Measurements from ENCODE around the gene ETFDH.
"Not testable (repeated sequence)": the region's sequence is repeated elsewhere in the genome, so short reads cannot be mapped to it uniquely, and the experiment has no call there.

The ETFDH gene

GRCh38 chr4:158746537-158746936, 74.4 kb downstream of the ETFDH start:
- H3K4me3 ChIP-seq (ENCODE audit: low read depth, low read length); H3K18ac ChIP-seq (ENCODE audit: low read length); H4K8ac ChIP-seq (ENCODE audit: low read depth, low read length); H3K27ac ChIP-seq (ENCODE audit: low read depth, low read length); H3K4ac ChIP-seq (ENCODE audit: low read depth, low read length); H3K9ac ChIP-seq (ENCODE audit: low read length); H3K27me3 ChIP-seq (ENCODE audit: insufficient read depth, low read length); H2BK5ac ChIP-seq (ENCODE audit: low read depth, low read length, poor library complexity); H3K23ac ChIP-seq (ENCODE audit: low read length); H3K9me3 ChIP-seq (ENCODE audit: insufficient read depth, low read depth, low read length); H2BK120ac ChIP-seq (ENCODE audit: insufficient read depth, low read length, poor library complexity); H4K91ac ChIP-seq (ENCODE audit: low read depth, low read length); H4K12ac ChIP-seq (ENCODE audit: low read depth, low read length); H3K79me1 ChIP-seq (ENCODE audit: low read length); H3K79me2 ChIP-seq (ENCODE audit: control insufficient read depth, insufficient read depth, low read length, poor library complexity); H2BK12ac ChIP-seq (ENCODE audit: low read length); H3K4me1 ChIP-seq (ENCODE audit: control insufficient read depth in 1 of 2, insufficient read depth in 2 of 2, low read length in 2 of 2); H2AK5ac ChIP-seq (ENCODE audit: low read length); DNase-seq; H3K14ac ChIP-seq (ENCODE audit: low read length); H3K4me2 ChIP-seq (ENCODE audit: low read length); H2AFZ ChIP-seq (ENCODE audit: insufficient read depth, low read length, poor library complexity); H3K36me3 ChIP-seq (ENCODE audit: control insufficient read depth in 1 of 2, insufficient read depth in 2 of 2, low read length in 2 of 2): not testable (repeated sequence)
- no CpG with 5 or more reads among the region's 31 CpGs for WGBS (ENCODE audit: extremely low coverage, insufficient coverage, insufficient read length)

- H3K14ac ChIP-seq (ENCODE audit: low read length) = no peak overlapping the region
- no peaks in the 10 kb centered on the region for H3K79me2 ChIP-seq (ENCODE audit: control insufficient read depth, insufficient read depth, low read length, poor library complexity)
- no peak overlapping the region for H2AK5ac ChIP-seq (ENCODE audit: low read length)
- no peak overlapping the region for H3K4me2 ChIP-seq (ENCODE audit: low read length)
- H2BK120ac ChIP-seq (ENCODE audit: insufficient read depth, low read length, poor library complexity) = no peak overlapping the region
- no peak overlapping the region for H3K4ac ChIP-seq (ENCODE audit: low read depth, low read length)
- DNase-seq = no peak
- no peak overlapping the region for H3K4me3 ChIP-seq (ENCODE audit: low read depth, low read length)
- H3K27ac ChIP-seq (ENCODE audit: low read depth, low read length) = no peak overlapping the region
- no peaks in the 10 kb centered on the region for H3K36me3 ChIP-seq (ENCODE audit: control insufficient read depth in 1 of 2, insufficient read depth in 2 of 2, low read length in 2 of 2)
- H3K4me1 ChIP-seq (ENCODE audit: control insufficient read depth in 1 of 2, insufficient read depth in 2 of 2, low read length in 2 of 2) = no peaks in the 10 kb centered on the region
- H4K12ac ChIP-seq (ENCODE audit: low read depth, low read length) = no peak overlapping the region
- no peaks in the 10 kb centered on the region for H3K79me1 ChIP-seq (ENCODE audit: low read length)
- no peak overlapping the region for H3K18ac ChIP-seq (ENCODE audit: low read length)
- no peak overlapping the region for H3K9ac ChIP-seq (ENCODE audit: low read length)
- H2BK5ac ChIP-seq (ENCODE audit: low read depth, low read length, poor library complexity) = no peak overlapping the region
- no peaks in the 10 kb centered on the region for H3K9me3 ChIP-seq (ENCODE audit: insufficient read depth, low read depth, low read length)
- no peak overlapping the region for H2AFZ ChIP-seq (ENCODE audit: insufficient read depth, low read length, poor library complexity)
- WGBS (ENCODE audit: extremely low coverage, insufficient coverage, insufficient read length) = no CpG with 5 or more reads among the region's 3 CpGs
- no peak overlapping the region for H2BK12ac ChIP-seq (ENCODE audit: low read length)
- H4K8ac ChIP-seq (ENCODE audit: low read depth, low read length) = no peak overlapping the region
- H3K23ac ChIP-seq (ENCODE audit: low read length) = no peak overlapping the region
- H4K91ac ChIP-seq (ENCODE audit: low read depth, low read length) = no peak overlapping the region
- no peaks in the 10 kb centered on the region for H3K27me3 ChIP-seq (ENCODE audit: insufficient read depth, low read length)
Observed at GRCh38 chr4:158750379-158750778, 78.3 kb downstream of the ETFDH start.

GRCh38 chr4:158754385-158755180, 82.5 kb downstream of the ETFDH start:
- Histone ChIP-seq H3K9me3 (ENCODE audit: insufficient read depth, low read depth, low read length) (no peaks in the 10 kb centered on the region), H3K4ac (ENCODE audit: low read depth, low read length) (no peak overlapping the region), H2BK5ac (ENCODE audit: low read depth, low read length, poor library complexity) (no peak overlapping the region), H2BK120ac (ENCODE audit: insufficient read depth, low read length, poor library complexity) (no peak overlapping the region), H3K14ac (ENCODE audit: low read length) (no peak overlapping the region), H3K23ac (ENCODE audit: low read length) (no peak overlapping the region), H3K18ac (ENCODE audit: low read length) (no peak overlapping the region), H2BK12ac (ENCODE audit: low read length) (no peak overlapping the region), H2AFZ (ENCODE audit: insufficient read depth, low read length, poor library complexity) (no peak overlapping the region), H3K36me3 (ENCODE audit: control insufficient read depth in 1 of 2, insufficient read depth in 2 of 2, low read length in 2 of 2) (no peaks in the 10 kb centered on the region), H3K79me2 (ENCODE audit: control insufficient read depth, insufficient read depth, low read length, poor library complexity) (no peaks in the 10 kb centered on the region), H3K79me1 (ENCODE audit: low read length) (no peaks in the 10 kb centered on the region), H3K4me2 (ENCODE audit: low read length) (no peak overlapping the region), H3K4me1 (ENCODE audit: control insufficient read depth in 1 of 2, insufficient read depth in 2 of 2, low read length in 2 of 2) (no peaks in the 10 kb centered on the region), H4K12ac (ENCODE audit: low read depth, low read length) (no peak overlapping the region), H3K4me3 (ENCODE audit: low read depth, low read length) (no peak overlapping the region), H4K8ac (ENCODE audit: low read depth, low read length) (no peak overlapping the region), H2AK5ac (ENCODE audit: low read length) (no peak overlapping the region), H3K27me3 (ENCODE audit: insufficient read depth, low read length) (no peaks in the 10 kb centered on the region), H3K9ac (ENCODE audit: low read length) (no peak overlapping the region), H4K91ac (ENCODE audit: low read depth, low read length) (no peak overlapping the region), H3K27ac (ENCODE audit: low read depth, low read length) (no peak overlapping the region)
- peak; percentile 43 to 92 for DNase-seq
- no CpG with 5 or more reads among the region's 5 CpGs for WGBS (ENCODE audit: extremely low coverage, insufficient coverage, insufficient read length)

GRCh38 chr4:158755819-158756218, 83.7 kb downstream of the ETFDH start:
- not testable (repeated sequence) for H3K4me1 ChIP-seq (ENCODE audit: control insufficient read depth in 1 of 2, insufficient read depth in 2 of 2, low read length in 2 of 2); H2AK5ac ChIP-seq (ENCODE audit: low read length); H3K4me2 ChIP-seq (ENCODE audit: low read length); H3K27ac ChIP-seq (ENCODE audit: low read depth, low read length); H3K79me2 ChIP-seq (ENCODE audit: control insufficient read depth, insufficient read depth, low read length, poor library complexity); H2BK120ac ChIP-seq (ENCODE audit: insufficient read depth, low read length, poor library complexity); H3K14ac ChIP-seq (ENCODE audit: low read length); H3K23ac ChIP-seq (ENCODE audit: low read length); H4K12ac ChIP-seq (ENCODE audit: low read depth, low read length); H3K4ac ChIP-seq (ENCODE audit: low read depth, low read length); H3K27me3 ChIP-seq (ENCODE audit: insufficient read depth, low read length); H3K9ac ChIP-seq (ENCODE audit: low read length); H2BK5ac ChIP-seq (ENCODE audit: low read depth, low read length, poor library complexity); H3K4me3 ChIP-seq (ENCODE audit: low read depth, low read length); H2BK12ac ChIP-seq (ENCODE audit: low read length); H3K79me1 ChIP-seq (ENCODE audit: low read length); DNase-seq; H4K91ac ChIP-seq (ENCODE audit: low read depth, low read length); H3K18ac ChIP-seq (ENCODE audit: low read length); H3K9me3 ChIP-seq (ENCODE audit: insufficient read depth, low read depth, low read length); H4K8ac ChIP-seq (ENCODE audit: low read depth, low read length); H2AFZ ChIP-seq (ENCODE audit: insufficient read depth, low read length, poor library complexity); H3K36me3 ChIP-seq (ENCODE audit: control insufficient read depth in 1 of 2, insufficient read depth in 2 of 2, low read length in 2 of 2)
- WGBS (ENCODE audit: extremely low coverage, insufficient coverage, insufficient read length) = no CpG with 5 or more reads among the region's 7 CpGs

Measured in trophoblast cell (in vitro differentiated cells and primary cell).